HG03432 (cell line): ENCODE measurements around the gene SLC2A4RG.

Source experiments
- ATAC-seq: cut with Tn5 transposase; IDR thresholded peaks from one replicate; pipeline ENCODE4 v1.9.1; 2021; ENCODE audit warnings: mild to moderate bottlenecking, moderate library complexity; ENCODE audit not compliant: unreplicated experiment

The SLC2A4RG gene

DNA sequence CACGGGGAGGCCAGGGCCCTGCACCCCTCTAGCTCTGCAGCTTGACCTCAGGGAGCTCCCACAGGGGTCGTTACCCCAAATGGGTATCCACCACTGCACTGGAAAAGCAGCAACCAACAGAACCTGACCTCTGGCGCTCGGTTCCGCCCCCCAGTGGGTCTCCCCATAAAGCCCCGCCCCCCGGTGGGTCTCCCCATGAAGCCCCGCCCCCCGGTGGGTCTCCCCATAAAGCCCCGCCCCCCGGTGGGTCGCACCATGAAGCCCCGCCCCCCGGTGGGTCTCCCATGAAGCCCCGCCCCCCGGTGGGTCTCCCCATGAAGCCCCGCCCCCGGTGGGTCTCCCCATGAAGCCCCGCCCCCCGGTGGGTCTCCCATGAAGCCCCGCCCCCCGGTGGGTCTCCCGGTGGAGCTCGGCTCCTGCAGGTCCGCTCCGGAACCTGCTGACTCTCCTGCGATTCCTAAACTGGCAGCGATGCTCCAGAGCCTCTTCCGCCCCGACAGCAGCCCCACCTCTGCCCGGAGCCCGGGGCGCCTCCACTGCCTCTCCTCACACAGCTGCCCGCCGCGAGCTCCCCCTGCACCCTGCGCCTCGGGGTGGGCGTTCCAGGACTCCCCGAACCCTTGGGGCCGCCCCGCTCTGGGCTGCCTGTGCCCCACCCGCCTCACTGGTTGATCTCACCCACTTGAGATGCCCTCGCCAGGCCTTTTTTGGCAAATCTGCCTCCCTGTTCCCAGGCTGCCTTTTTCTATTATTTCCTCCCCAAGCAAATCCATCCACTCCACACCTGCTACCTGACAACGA is 12.1 kb downstream of the SLC2A4RG start:
- no peak for ATAC-seq

- ATAC-seq, result no peak
These were observed 13.0 kb downstream of the SLC2A4RG start for GRCh38 chr20:63752411-63753101.

- ATAC-seq, result no peak
These were observed 13.8 kb downstream of the SLC2A4RG start for GRCh38 chr20:63753381-63753780.

- no peak for ATAC-seq
These were observed 14.4 kb downstream of the SLC2A4RG start for GRCh38 chr20:63754008-63754407.

- no peak for ATAC-seq
These were observed 16.5 kb downstream of the SLC2A4RG start for GRCh38 chr20:63755933-63756647.

DNA sequence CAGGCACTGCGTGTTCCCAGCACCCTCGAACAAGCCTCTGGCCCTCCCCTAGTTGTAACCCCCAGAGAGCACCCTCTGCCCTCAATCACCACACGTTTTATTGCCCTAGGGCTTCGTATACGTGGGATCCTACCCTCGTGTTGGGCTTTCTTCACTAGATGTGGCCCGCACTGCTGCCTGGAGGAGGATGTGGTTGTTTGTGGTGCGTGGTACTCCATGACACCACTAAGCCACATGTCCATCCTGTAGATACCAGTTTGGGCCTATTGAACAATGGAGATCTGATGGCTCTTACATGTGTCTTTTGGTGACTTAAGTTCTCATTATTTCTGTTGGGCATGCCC is 17.0 kb downstream of the SLC2A4RG start:
- no peak for ATAC-seq

GRCh38 chr20:63758152-63758551 is 18.6 kb downstream of the SLC2A4RG start:
- ATAC-seq, result no peak

GRCh38 chr20:63759377-63759901 is 19.9 kb downstream of the SLC2A4RG start:
- ATAC-seq, result no peak

- ATAC-seq, result no peak
These were observed 25.7 kb downstream of the SLC2A4RG start for GRCh38 chr20:63765082-63765873.

DNA sequence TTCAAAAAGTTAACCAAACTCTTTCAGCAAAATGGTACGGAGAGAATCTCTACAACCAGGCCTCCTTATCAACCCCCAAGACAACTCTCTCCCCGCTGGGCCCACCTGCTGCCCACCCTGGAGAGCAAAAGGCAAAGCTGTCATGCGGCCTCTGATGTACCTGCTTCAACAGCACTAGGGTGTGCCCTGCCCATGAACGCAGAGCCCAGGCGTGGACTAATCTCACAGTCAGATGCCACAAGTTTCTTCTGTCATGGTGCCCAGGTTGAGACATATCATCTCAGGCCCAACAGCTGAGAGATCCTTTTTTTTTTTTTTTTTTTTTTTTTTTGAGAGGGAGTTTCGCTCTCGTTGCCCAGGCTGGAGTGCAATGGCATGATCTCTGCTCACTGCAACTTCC is 26.3 kb downstream of the SLC2A4RG start:
- ATAC-seq, result no peak

GRCh38 chr20:63766695-63767426 is 27.3 kb downstream of the SLC2A4RG start:
- ATAC-seq, result no peak

GRCh38 chr20:63767456-63767855 is 27.9 kb downstream of the SLC2A4RG start:
- no peak for ATAC-seq

- no peak for ATAC-seq
These were observed 28.3 kb downstream of the SLC2A4RG start for GRCh38 chr20:63767886-63768285.

- no peak for ATAC-seq
These were observed 29.3 kb downstream of the SLC2A4RG start for GRCh38 chr20:63768591-63769515.

DNA sequence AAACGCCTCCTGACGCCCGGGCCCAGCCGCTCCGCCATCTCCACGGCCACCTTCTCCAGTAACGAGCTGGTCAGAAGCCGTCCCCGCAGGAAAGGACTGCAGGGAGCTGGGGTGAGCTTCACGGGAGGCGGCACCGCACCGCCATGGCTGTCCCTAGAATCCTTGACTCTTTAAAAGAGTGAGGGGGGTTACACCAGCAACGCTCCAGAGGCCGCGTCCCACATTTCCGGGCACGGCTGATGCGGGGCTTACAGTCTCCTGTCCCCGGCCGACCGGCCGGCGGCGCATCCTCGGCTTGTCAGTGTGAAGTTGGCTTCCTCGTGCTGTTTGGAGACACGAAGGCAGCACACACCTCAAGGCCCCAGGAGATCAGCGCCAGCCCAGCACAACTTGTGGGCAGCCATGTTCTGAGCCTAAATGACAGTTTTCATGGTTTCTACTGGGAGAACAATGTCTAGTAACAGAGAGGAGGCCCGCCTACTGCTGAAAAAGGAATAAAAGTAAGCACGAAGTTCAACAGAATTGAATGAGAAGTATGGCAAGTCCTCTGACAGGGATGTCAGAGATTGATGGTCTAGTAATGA is 30.4 kb downstream of the SLC2A4RG start:
- ATAC-seq, result no peak

DNA sequence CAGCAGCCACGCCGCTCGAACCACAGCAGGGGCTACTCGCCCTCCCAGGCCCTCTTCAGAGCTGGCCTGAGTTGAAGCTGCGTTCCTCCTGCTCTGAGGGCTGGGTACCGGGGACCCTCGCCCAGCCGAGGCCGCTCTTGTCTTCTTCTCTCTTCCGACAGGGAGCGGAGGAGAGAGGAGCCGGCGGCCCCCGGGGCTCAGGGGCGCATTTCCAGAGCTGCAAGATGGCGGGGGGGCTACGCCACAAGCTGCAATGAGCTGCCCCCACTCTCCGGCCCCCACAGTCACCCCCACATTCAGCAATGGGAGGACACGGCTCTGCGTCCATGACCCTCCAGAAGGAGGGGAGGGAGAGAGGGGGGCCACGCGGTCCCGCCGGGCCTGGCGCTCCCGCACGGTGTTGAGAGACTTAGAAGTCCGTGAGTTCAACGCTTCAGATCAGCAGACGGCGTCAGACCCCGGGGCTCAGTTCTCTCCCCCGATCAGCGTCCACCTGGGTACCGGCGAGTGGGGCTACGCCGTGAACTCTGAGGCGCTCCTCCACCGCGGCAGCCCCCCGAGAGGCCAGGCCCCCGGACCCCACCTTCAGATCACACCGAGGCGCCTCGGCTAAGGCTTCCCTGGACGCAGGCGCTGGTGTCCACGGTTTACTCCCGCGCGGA is 31.6 kb downstream of the SLC2A4RG start:
- no peak for ATAC-seq

DNA sequence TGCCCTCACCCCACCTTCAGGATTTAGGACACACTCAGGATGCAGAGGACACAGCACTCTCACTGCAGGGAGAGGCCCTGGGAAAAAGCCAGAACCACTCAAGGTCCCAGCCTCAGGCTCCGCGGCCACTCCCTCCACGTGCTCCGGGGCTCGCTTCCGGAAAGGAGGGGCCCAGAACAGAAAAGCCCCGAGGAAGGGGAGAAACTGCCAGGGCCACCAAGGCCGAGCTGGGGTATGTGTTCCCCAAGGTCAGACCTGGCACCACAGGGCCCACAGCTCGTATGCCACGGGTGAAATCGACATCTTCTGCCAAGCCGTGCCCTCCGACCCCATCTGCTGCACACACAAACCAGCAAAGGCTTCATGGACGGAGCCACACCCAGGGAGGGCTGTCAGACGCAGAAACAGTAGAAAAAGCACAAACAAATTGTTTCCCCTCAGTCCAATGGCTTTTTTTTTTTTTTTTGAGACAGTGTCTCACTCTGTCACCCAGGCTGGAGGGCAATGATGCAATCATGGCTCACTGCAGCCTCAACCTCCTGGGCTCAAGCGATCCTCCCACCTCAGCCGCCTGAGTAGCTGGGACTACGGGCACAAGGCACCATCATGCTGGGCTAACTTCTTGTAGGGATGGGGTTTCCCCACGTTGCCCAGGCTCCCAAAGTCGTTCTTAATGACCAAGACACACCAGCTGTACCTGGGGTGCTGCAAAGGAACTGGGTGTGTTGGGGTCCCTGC is 33.4 kb downstream of the SLC2A4RG start:
- ATAC-seq, result no peak
